Hair follicle dermal papilla cell (primary cell): ENCODE measurements around the gene ART4. TPM values are rescaled to one million over a fixed set of nuclear protein-coding genes. Genes with fewer than 3 reads are reported as not detected.

Source experiments
- total RNA-seq: library from RNA; depleted of rRNA; stranded (reverse); fragments of >200 nt; gene quantifications from 2 replicates; pipeline ENCODE4 v1.2.3, GENCODE V29; 2012

Gene ART4
- not detected in 2 replicates for total RNA-seq

GRCh38 chr12:14843425-14843887, at the start of gene ART4:
Gene ART4, minus strand, starts transcription at chr12:14843526. Its CDS starts 413 bp downstream, at chr12:14843113.

GRCh38 chr12:14885718-14886221, 42.4 kb upstream of the ART4 start, which contains the start of gene MGP:
Gene MGP, minus strand, starts transcription at chr12:14885854. Its CDS starts 63 bp downstream, at chr12:14885791.

GRCh38 chr12:14814014-14814413, 29.3 kb downstream of the ART4 start, which contains the start of gene SMCO3:
Gene SMCO3, minus strand, starts transcription at chr12:14814182. Its CDS starts 7,502 bp downstream, at chr12:14806680.

GRCh38 chr12:14803011-14803829, 40.1 kb downstream of the ART4 start, which contains the start of the genes C12orf60 and WBP11:
Gene C12orf60, plus strand, starts transcription at chr12:14803670. Its CDS starts 19,266 bp downstream, at chr12:14822936.
Gene WBP11, minus strand, starts transcription at chr12:14803478. Its CDS starts 2,095 bp downstream, at chr12:14801383.

Other genes starting within 250 kb of the ART4 start
- not detected in 2 replicates for gene GUCY2C, start 146.9 kb downstream of the ART4 start, total RNA-seq
- gene WBP11, start 40.0 kb downstream of the ART4 start, total RNA-seq = 10.0 and 12.3 TPM in 2 replicates
- gene C12orf60, start 39.9 kb downstream of the ART4 start, total RNA-seq = 0.49 and 0.65 TPM in 2 replicates
- gene SMCO3, start 29.3 kb downstream of the ART4 start, total RNA-seq = not detected in 2 replicates
- 0.85 TPM in 1 of 2 replicates, not detected in the other for gene MGP, start 42.3 kb upstream of the ART4 start, total RNA-seq
- gene ERP27, start 95.0 kb upstream of the ART4 start, total RNA-seq = not detected in 2 replicates
- 3.2 and 10.2 TPM in 2 replicates for gene ARHGDIB, start 118.1 kb upstream of the ART4 start, total RNA-seq
- gene PDE6H, start 129.5 kb upstream of the ART4 start, total RNA-seq = not detected in 2 replicates